GM12878 (cell line): ENCODE measurements around the gene CHID1.

Experiments used
- CBFB ChIP-seq: IDR thresholded peaks from 2 replicates; pipeline ENCODE4 v1.6.1; 2016; ENCODE audit warnings: antibody characterized with exemption, low read depth
- CTCF ChIP-seq, 3 experiments: IDR thresholded peaks in 2 of 3; conservative IDR thresholded peaks in 1 of 3; 2 replicates each; pipeline ENCODE4 v1.5.1; 2011; ENCODE audit warnings: low read depth in 3 of 3, low read length in 3 of 3, mild to moderate bottlenecking in 3 of 3, control low read depth in 2 of 3, moderate library complexity in 2 of 3, inconsistent platforms in 1 of 3, mixed read lengths in 1 of 3; ENCODE audit not compliant: control insufficient read depth in 2 of 3, insufficient read depth in 1 of 3; ENCODE audit errors: extremely low read depth in 1 of 3
- EGR1 ChIP-seq, 2 experiments: IDR thresholded peaks; 1 replicate in 1 of 2; 2 replicates in 1 of 2; pipeline ENCODE4 v1.6.1; 2011 to 2012; ENCODE audit warnings: low read depth in 2 of 2, low read length in 2 of 2, borderline replicate concordance in 1 of 2, mild to moderate bottlenecking in 1 of 2, moderate library complexity in 1 of 2
- EP300 ChIP-seq, 2 experiments: fragments of 150-350 bp in 1 of 2; IDR thresholded peaks; 2 replicates each; pipeline ENCODE4 v1.6.1; 2011 to 2012; ENCODE audit warnings: low read depth in 2 of 2, low read length in 2 of 2, borderline replicate concordance in 1 of 2, improper control_type of control experiment in 1 of 2, inconsistent platforms in 1 of 2; ENCODE audit not compliant: control insufficient read depth in 1 of 2
- POLR2A ChIP-seq: IDR thresholded peaks from 2 replicates; pipeline ENCODE4 v1.6.1; 2011; ENCODE audit warnings: low read depth, mild to moderate bottlenecking, low read length
- POLR2AphosphoS2 ChIP-seq: IDR thresholded peaks from 2 replicates; pipeline ENCODE4 v1.6.1; 2011; ENCODE audit warnings: low read depth, mild to moderate bottlenecking, low read length, improper control_type of control experiment, moderate library complexity
- TAF1 ChIP-seq: IDR thresholded peaks from 2 replicates; pipeline ENCODE4 v1.6.1; 2011; ENCODE audit warnings: mild to moderate bottlenecking, low read depth, low read length, borderline replicate concordance
- TCF12 ChIP-seq: IDR thresholded peaks from 2 replicates; pipeline ENCODE4 v1.6.1; 2011; ENCODE audit warnings: low read depth, mild to moderate bottlenecking, low read length
- USF2 ChIP-seq: IDR thresholded peaks from 2 replicates; pipeline ENCODE4 v1.6.1; 2011; ENCODE audit warnings: low read depth, low read length, improper control_type of control experiment, borderline replicate concordance
- TF ChIP-seq, protein P1 (sequence below): fragments of 450-650 bp; formaldehyde crosslinking; IDR thresholded peaks from 2 replicates; pipeline ENCODE4 v1.4.0; 2020; ENCODE audit warnings: mild to moderate bottlenecking, moderate library complexity
- TF ChIP-seq, protein P2 (sequence below): IDR thresholded peaks from 2 replicates; pipeline ENCODE4 v1.6.1; 2012; ENCODE audit warnings: low read depth, low read length, improper control_type of control experiment

- TF ChIP-seq TCF12 (no peak), EGR1 (IDR thresholded peaks at IDR 0.05; ENCODE audit: borderline replicate concordance in 1 of 2, low read depth in 2 of 2, low read length in 2 of 2) (no peak), TAF1 (no peak), USF2 (no peak), POLR2A (no peak; the same call in 1 of the 2 replicates), CTCF (IDR thresholded peaks at IDR 0.05 in 2 of 3, conservative IDR thresholded peaks at IDR 0.05 in 1 of 3; ENCODE audit: control insufficient read depth in 2 of 3, extremely low read depth in 1 of 3, insufficient read depth in 1 of 3, low read depth in 3 of 3, low read length in 3 of 3) (no peak), POLR2AphosphoS2 (no peak), EP300 (IDR thresholded peaks at IDR 0.05; ENCODE audit: borderline replicate concordance in 1 of 2, control insufficient read depth in 1 of 2, low read depth in 2 of 2, low read length in 2 of 2) (no peak), CBFB (no peak)
- TF ChIP-seq, protein P1, sequence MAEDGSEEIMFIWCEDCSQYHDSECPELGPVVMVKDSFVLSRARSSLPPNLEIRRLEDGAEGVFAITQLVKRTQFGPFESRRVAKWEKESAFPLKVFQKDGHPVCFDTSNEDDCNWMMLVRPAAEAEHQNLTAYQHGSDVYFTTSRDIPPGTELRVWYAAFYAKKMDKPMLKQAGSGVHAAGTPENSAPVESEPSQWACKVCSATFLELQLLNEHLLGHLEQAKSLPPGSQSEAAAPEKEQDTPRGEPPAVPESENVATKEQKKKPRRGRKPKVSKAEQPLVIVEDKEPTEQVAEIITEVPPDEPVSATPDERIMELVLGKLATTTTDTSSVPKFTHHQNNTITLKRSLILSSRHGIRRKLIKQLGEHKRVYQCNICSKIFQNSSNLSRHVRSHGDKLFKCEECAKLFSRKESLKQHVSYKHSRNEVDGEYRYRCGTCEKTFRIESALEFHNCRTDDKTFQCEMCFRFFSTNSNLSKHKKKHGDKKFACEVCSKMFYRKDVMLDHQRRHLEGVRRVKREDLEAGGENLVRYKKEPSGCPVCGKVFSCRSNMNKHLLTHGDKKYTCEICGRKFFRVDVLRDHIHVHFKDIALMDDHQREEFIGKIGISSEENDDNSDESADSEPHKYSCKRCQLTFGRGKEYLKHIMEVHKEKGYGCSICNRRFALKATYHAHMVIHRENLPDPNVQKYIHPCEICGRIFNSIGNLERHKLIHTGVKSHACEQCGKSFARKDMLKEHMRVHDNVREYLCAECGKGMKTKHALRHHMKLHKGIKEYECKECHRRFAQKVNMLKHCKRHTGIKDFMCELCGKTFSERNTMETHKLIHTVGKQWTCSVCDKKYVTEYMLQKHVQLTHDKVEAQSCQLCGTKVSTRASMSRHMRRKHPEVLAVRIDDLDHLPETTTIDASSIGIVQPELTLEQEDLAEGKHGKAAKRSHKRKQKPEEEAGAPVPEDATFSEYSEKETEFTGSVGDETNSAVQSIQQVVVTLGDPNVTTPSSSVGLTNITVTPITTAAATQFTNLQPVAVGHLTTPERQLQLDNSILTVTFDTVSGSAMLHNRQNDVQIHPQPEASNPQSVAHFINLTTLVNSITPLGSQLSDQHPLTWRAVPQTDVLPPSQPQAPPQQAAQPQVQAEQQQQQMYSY (CRISPR knock-in tag) = no peak
- TF ChIP-seq, protein P2, sequence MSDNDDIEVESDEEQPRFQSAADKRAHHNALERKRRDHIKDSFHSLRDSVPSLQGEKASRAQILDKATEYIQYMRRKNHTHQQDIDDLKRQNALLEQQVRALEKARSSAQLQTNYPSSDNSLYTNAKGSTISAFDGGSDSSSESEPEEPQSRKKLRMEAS = no peak
These were observed 34.8 kb downstream of the CHID1 start for GRCh38 chr11:875769-876301.
